K562 (cell line): ENCODE results near the gene CETN1. TPM values are rescaled to one million over a fixed set of nuclear protein-coding genes. Genes with fewer than 3 reads are reported as not detected.

Experiments used
- ATAC-seq: fragments of 200-7000 bp; cut with Tn5 transposase; 3 replicates; pipeline ENCODE4 v1.9.1; 2020; ENCODE audit warnings: moderate library complexity
- BruUV-seq: library from RNA; stranded (reverse); fragments of 400-500 nt; replicated peaks from 2 replicates; lab custom pipeline; 2021; lab: Mats Ljungman, UMichigan
- CTCF ChIA-PET: fragments of 300-600 bp; formaldehyde crosslinking; extraction: SDS; loops from one replicate; lab custom pipeline; 2021; ENCODE audit warnings: low intra/inter-chr PET ratio; lab: Yijun Ruan, JAX
- POLR2A ChIA-PET: fragments of 300-600, 350-650 bp; sonication (Branson Sonifier 250); formaldehyde crosslinking; extraction: SDS; loops from one replicate; lab custom pipeline; 2021; ENCODE audit warnings: antibody characterized with exemption, inconsistent platforms; lab: Yijun Ruan, JAX
- DNase-seq, 4 experiments: peaks; one replicate each; pipeline versions ENCODE4 v3.0.0 to v3.0.0-alpha.2; 2011 to 2018; ENCODE audit warnings: low spot score in 3 of 4, mixed read lengths in 3 of 4; ENCODE audit errors: extremely low read depth in 1 of 4
- FAIRE-seq: peaks from 2 replicates; lab custom pipeline; 2011; peaks lifted over from hg19 to GRCh38; lab: Jason Lieb, UNC
- H2AFZ ChIP-seq: 2 replicates; pipeline ENCODE4 v1.6.0; 2011; ENCODE audit warnings: low read depth, low read length, control low read depth, inconsistent platforms
- H3K27ac ChIP-seq: fragments of 200-600 bp; 3 replicates; pipeline ENCODE4 v1.8.0; 2011; ENCODE audit warnings: low read depth, mild to moderate bottlenecking, control low read depth, inconsistent platforms, low read length, moderate library complexity, mixed read lengths; ENCODE audit errors: extremely low read depth
- H3K27me3 ChIP-seq, 2 experiments: fragments of 300-600 bp in 1 of 2; 2 replicates in 1 of 2; 3 replicates in 1 of 2; pipeline versions ENCODE4 v1.6.0 to v1.8.0; 2011; ENCODE audit warnings: inconsistent platforms in 2 of 2, low read length in 2 of 2, mild to moderate bottlenecking in 1 of 2, mixed read lengths in 1 of 2, moderate library complexity in 1 of 2; ENCODE audit not compliant: control insufficient read depth in 2 of 2, insufficient read depth in 2 of 2
- H3K36me3 ChIP-seq: fragments of 300-600 bp; 3 replicates; pipeline ENCODE4 v1.8.0; 2011; ENCODE audit warnings: mild to moderate bottlenecking, low read length, inconsistent platforms; ENCODE audit not compliant: control insufficient read depth, insufficient read depth
- H3K4me1 ChIP-seq, 2 experiments: fragments of 200-600 bp in 1 of 2; replicated peaks in 1 of 2; 2 replicates in 1 of 2; 3 replicates in 1 of 2; pipeline versions ENCODE4 v1.5.1 to v1.8.0; 2011; ENCODE audit warnings: inconsistent platforms in 2 of 2, low read length in 2 of 2, mild to moderate bottlenecking in 1 of 2, mixed read lengths in 1 of 2, moderate library complexity in 1 of 2; ENCODE audit not compliant: control insufficient read depth in 2 of 2, insufficient read depth in 2 of 2
- H3K4me2 ChIP-seq: 2 replicates; pipeline ENCODE4 v1.6.1; 2011; ENCODE audit warnings: low read length, control low read depth, inconsistent platforms, mixed read lengths; ENCODE audit not compliant: insufficient read depth
- H3K4me3 ChIP-seq: fragments of 200-600 bp; sonication (generic), shearing (Covaris generic); 2 replicates; pipeline ENCODE4 v1.5.1; 2016; ENCODE audit warnings: control low read depth, inconsistent platforms
- H3K79me2 ChIP-seq: fragments of 200-600 bp; 3 replicates; pipeline ENCODE4 v1.8.0; 2011; ENCODE audit warnings: low read length, inconsistent platforms; ENCODE audit not compliant: control insufficient read depth, insufficient read depth
- H3K9ac ChIP-seq, 2 experiments: 2 replicates each; pipeline versions ENCODE4 v1.6.0 to v1.6.1; 2011; ENCODE audit warnings: low read depth in 2 of 2, low read length in 2 of 2, control low read depth in 1 of 2, inconsistent platforms in 1 of 2, mild to moderate bottlenecking in 1 of 2, mixed read lengths in 1 of 2; ENCODE audit not compliant: insufficient read depth in 1 of 2
- H3K9me1 ChIP-seq: one replicate; pipeline ENCODE4 v1.6.0; 2011; ENCODE audit warnings: inconsistent platforms, mild to moderate bottlenecking, low read length, moderate library complexity; ENCODE audit not compliant: control insufficient read depth, insufficient read depth
- H3K9me3 ChIP-seq: replicated peaks from 2 replicates; pipeline ENCODE4 v1.5.1; 2011; ENCODE audit warnings: low read depth, low read length, inconsistent platforms; ENCODE audit not compliant: control insufficient read depth, insufficient read depth
- H4K20me1 ChIP-seq: replicated peaks from 2 replicates; pipeline ENCODE4 v1.6.1; 2011; ENCODE audit warnings: low read length, inconsistent platforms, mixed read lengths; ENCODE audit not compliant: control insufficient read depth, insufficient read depth
- EWSR1 ChIP-seq: fragments of 450-650 bp; IDR thresholded peaks from 2 replicates; pipeline ENCODE4 v1.6.1; 2018; ENCODE audit warnings: borderline replicate concordance, mild to moderate bottlenecking, low read depth, moderate library complexity; ENCODE audit not compliant: partially characterized antibody
- NFATC3 ChIP-seq: fragments of 450-650 bp; IDR thresholded peaks from 2 replicates; pipeline ENCODE4 v1.6.1; 2017; ENCODE audit warnings: mild to moderate bottlenecking
- NFXL1 ChIP-seq: fragments of 450-650 bp; formaldehyde crosslinking; IDR thresholded peaks from 2 replicates; pipeline ENCODE4 v1.4.0; 2021; ENCODE audit warnings: mild to moderate bottlenecking
- RAD21 ChIP-seq, 2 experiments: fragments of 250-450 bp in 1 of 2; fragments of 450-650 bp in 1 of 2; sonication (Bioruptor Pico) in 1 of 2; formaldehyde crosslinking in 1 of 2; IDR thresholded peaks in 1 of 2; conservative IDR thresholded peaks in 1 of 2; 2 replicates each; pipeline versions ENCODE4 v1.4.0 to v1.8.0; 2020 to 2022; ENCODE audit warnings: mild to moderate bottlenecking in 2 of 2, moderate library complexity in 1 of 2
- TAF9B ChIP-seq: fragments of 450-650 bp; IDR thresholded peaks from 2 replicates; pipeline ENCODE4 v1.6.1; 2018; ENCODE audit warnings: mild to moderate bottlenecking; ENCODE audit not compliant: partially characterized antibody
- ZNF764 ChIP-seq: fragments of 250-450 bp; sonication (Bioruptor Pico); IDR thresholded peaks from 2 replicates; pipeline ENCODE4 v1.4.0; 2020; ENCODE audit warnings: low read depth, mild to moderate bottlenecking, moderate library complexity
- WGBS: fragments of 100-300 bp; shearing (Covaris generic); methylation state at CpG from one replicate; pipeline ENCODE4 v1.1.6; 2016; ENCODE audit warnings: low coverage, mixed read lengths; ENCODE audit not compliant: insufficient coverage; ENCODE audit errors: missing lambda C conversion rate; 5-methylcytosine and 5-hydroxymethylcytosine counted together
- in situ Hi-C: fragments of 300-500 bp; cut with MboI; formaldehyde crosslinking; loops from 4 replicates; pipeline ENCODE4 v1.15.0; 2018; ENCODE audit warnings: inconsistent platforms, mixed read lengths
- intact Hi-C: fragments of 100-400 bp; cut with micrococcal nuclease; formaldehyde crosslinking; loops from 2 replicates; pipeline ENCODE4 v1.14.2; 2022
- polyA plus RNA-seq, 8 experiments: library from polyadenylated mRNA; depleted of rRNA in 4 of 8; stranded (reverse) in 5 of 8; unstranded in 3 of 8; fragments of >200 nt; fragmentation: Nextera tagmentation in 2 of 8; fragmentation: Illumina TruSeq in 1 of 8; extraction: Ambion mirVana in 2 of 8; extraction: Trizol in 1 of 8; gene quantifications; 2 replicates each; pipeline versions ENCODE4 v1.2.1 to v1.2.3, GENCODE V29; 2011 to 2014; ENCODE audit warnings: inconsistent platforms in 1 of 8, missing spikeins in 1 of 8
- total RNA-seq, 7 experiments: library from RNA; depleted of rRNA in 6 of 7; stranded (reverse); fragments of >200 nt in 6 of 7; fragmentation: Illumina TruSeq in 2 of 7; extraction: Trizol in 2 of 7; gene quantifications; 2 replicates each; pipeline versions ENCODE4 v1.2.1 to v1.2.3, GENCODE V29; 2011 to 2021; ENCODE audit warnings: low replicate concordance in 1 of 7

CETN1 gene
- total and polyA plus RNA-seq, 9 of the 15 experiments (the other 6 are each of a cell fraction or from before 2014, with no cell fraction given) = 0.07 to 0.34 (median 0.19) TPM; not detected in 3

DNA sequence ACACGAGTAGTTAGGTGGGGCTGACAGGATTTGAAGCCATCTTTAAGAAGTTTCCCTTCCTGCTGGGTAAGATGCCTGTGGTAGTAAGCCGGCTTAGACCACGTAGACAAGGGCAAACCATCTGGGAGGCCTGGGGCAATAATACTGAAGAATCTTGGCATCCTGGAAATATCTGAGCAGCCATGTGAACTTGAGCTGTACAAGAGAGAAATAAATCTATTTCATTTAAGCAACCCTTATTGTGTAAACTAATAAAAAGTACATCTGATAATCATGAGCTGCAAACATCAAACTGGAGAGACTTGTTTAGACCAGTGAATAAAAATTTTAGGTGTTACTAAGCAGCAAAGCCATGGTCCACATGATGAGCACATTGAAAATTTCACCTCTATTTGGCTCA, 11.4 kb upstream of the CETN1 start:
- Histone ChIP-seq H2AFZ (no peak overlapping the region), H3K27me3 (peaks cover 30 to 43% of the 10 kb centered on the region in 2 experiments; a peak in 4 of 5 replicates), H3K9ac (no peak overlapping the region), H4K20me1 (no peaks in the 10 kb centered on the region), H3K9me1 (no peaks in the 10 kb centered on the region)
- 0% methylated on average over 3 of the region's 3 CpGs for WGBS
- no peak for ATAC-seq
- CTCF ChIA-PET = no interaction called here
- TF ChIP-seq RAD21 (CRISPR knock-in tag; conservative IDR thresholded peaks at IDR 0.05 in 1 of 2, IDR thresholded peaks at IDR 0.05 in 1 of 2) (no peak), NFXL1 (CRISPR knock-in tag) (no peak), EWSR1 (no peak)
- TF ChIP-seq, all 486 proteins: peak for 0
- in situ Hi-C loops (no loop called here), intact Hi-C loops (no loop called here)
- H3K27ac ChIP-seq = no peak overlapping the region
- POLR2A ChIA-PET = interaction anchor here (1.2 kb wide), 1 partner anchor 35 kb away, joined by 3 read pairs; no protein-coding TSS in a partner anchor
- no peak overlapping the region for H3K4me3 ChIP-seq
- no peak overlapping the region for H3K4me2 ChIP-seq
- BruUV-seq = no TSS peak
- no peaks in the 10 kb centered on the region for H3K36me3 ChIP-seq
- H3K9me3 ChIP-seq = no peaks in the 10 kb centered on the region
- FAIRE-seq = no peak
- H3K79me2 ChIP-seq = no peaks in the 10 kb centered on the region
- H3K4me1 ChIP-seq = no peaks in the 10 kb centered on the region
- DNase-seq = no peak

DNA sequence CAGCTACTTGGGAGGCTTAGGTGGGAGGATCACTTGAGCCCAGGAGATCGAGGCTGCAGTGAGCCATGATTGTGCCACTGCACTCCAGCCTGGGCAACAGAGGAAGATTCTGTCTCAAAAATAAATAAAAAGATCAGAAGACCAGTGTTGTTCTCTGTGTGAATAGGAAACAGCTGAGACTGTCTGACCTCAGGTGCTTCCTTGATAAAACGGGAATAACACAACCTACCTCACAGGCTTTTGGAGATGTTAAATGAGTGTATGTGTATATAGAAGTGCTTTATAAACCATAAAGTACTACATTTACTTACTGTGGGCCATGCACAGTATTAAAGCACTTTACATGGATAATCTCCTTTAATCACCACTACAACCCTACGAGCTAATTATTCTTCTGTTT, 9.9 kb upstream of the CETN1 start:
- TF ChIP-seq ZNF764 (no peak), NFATC3 (no peak), TAF9B (no peak)
- Histone ChIP-seq H3K79me2 (no peaks in the 10 kb centered on the region), H2AFZ (no peak overlapping the region), H3K27me3 (peaks cover 40 to 41% of the 10 kb centered on the region in 2 experiments), H3K36me3 (no peaks in the 10 kb centered on the region), H3K4me3 (no peak overlapping the region), H3K9ac (no peak overlapping the region), H3K9me1 (no peaks in the 10 kb centered on the region), H3K4me1 (no peaks in the 10 kb centered on the region), H3K27ac (no peak overlapping the region), H3K4me2 (no peak overlapping the region), H4K20me1 (no peaks in the 10 kb centered on the region), H3K9me3 (no peaks in the 10 kb centered on the region)
- DNase-seq (no peak), ATAC-seq (no peak), FAIRE-seq (no peak)
- in situ Hi-C loops = no loop called here
- ChIA-PET POLR2A (interaction anchor here (0.6 to 4.2 kb wide), 3 partner anchors 8 to 15 kb away, joined by 3 to 21 read pairs (median 7); partner anchors contain the start of gene CETN1), CTCF (no interaction called here)
- 1% methylated on average over 3 of the region's 3 CpGs for WGBS
- BruUV-seq = no TSS peak
- intact Hi-C loops = no loop called here
